NCI-H524 treated with DMSO at 0.1 percent for 48 hours (cell line): ENCODE data around the gene ADAMTS3.

ENCODE experiments used
- DNase-seq: peaks from one replicate; lab custom pipeline; 2025; lab: John Stamatoyannopoulos, UW

ADAMTS3 gene

GRCh38 chr4:72348701-72349100 is 220.3 kb downstream of the ADAMTS3 start:
- no peak for DNase-seq

DNA sequence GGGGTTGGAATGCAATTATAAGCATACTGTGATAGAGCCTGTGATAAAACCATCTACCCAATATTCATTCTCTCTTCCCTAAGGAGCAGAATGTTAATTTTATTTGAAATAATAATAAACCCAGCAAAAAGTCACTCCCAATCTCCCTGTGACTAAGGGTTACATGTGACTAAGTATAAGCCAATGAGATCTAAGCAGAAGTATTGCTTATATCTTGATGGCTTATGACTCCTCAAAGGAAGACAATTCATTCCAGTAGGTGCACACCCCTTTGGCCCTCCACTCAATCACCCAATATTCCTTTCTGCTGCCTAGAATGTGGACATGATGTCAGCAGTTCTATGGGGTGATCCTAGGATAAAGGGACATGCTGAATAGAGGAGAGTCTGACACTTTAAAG is 224.6 kb downstream of the ADAMTS3 start:
- DNase-seq = no peak

DNA sequence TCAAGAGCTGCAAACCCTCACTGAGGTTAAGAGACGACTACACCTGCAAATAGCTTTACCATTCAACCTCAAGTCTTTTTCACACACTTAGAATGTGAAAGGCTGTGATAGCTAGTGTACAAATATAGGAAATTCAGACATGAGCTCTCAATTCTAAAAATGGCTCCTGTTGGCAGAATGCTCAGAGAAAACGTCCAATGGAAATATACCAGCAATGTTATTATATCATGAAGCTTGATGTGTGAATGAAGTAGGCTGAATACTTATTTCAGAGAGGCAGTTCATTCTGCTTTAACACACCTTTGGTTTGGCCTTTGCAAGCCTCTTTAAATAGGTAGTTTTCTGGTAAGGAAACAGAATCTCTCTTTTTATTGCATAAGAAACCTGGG is 227.6 kb downstream of the ADAMTS3 start:
- no peak for DNase-seq

DNA sequence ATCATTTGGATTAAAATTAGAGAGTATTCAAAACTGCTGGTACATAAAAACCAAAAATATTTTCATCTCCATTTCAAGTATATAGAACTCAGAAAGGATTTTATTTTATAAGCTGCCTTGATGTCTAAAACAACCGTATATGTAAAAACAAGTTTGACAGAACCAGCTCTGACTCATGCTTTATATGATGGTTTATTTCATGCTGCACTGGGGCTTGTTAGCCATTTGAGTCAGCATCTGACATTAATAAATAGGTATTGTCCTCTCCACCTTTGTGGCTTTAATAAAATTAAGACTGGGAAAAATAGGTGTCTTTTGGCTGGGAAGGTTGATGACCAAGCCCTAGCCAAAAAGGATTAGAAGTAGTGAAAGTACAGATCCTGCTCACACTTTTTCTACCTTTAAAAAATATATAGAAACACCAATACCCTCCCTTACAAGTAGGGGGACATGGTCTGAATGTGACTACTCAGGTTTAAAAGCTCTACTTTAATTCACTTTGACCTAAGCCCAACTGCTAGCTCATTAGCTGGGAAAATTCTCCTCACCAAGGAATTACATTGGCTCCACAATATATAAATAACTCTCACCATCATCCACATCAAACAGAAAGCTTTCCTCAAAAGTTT is 228.1 kb downstream of the ADAMTS3 start:
- no peak for DNase-seq

- DNase-seq = no peak
Observed at GRCh38 chr4:72338060-72338459, 231.0 kb downstream of the ADAMTS3 start.

DNA sequence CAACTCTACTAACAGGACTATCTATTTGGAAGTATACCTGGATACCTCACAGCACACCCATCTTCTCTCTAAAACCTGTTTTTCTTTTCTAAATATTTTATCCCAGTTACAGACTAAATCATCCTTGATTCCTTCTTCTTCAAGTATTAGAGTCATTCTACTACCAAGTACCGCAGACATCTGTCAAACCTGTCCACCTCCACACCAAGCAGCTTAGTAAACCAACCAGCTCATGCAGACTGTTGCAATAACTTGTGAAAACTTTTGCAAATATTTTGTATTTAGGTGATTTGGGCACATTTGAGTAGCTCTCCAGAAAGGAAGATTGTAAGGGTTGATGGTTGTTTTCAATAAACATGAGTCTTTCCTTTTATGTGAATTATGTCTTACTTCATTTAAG is 238.6 kb downstream of the ADAMTS3 start:
- no peak for DNase-seq

DNA sequence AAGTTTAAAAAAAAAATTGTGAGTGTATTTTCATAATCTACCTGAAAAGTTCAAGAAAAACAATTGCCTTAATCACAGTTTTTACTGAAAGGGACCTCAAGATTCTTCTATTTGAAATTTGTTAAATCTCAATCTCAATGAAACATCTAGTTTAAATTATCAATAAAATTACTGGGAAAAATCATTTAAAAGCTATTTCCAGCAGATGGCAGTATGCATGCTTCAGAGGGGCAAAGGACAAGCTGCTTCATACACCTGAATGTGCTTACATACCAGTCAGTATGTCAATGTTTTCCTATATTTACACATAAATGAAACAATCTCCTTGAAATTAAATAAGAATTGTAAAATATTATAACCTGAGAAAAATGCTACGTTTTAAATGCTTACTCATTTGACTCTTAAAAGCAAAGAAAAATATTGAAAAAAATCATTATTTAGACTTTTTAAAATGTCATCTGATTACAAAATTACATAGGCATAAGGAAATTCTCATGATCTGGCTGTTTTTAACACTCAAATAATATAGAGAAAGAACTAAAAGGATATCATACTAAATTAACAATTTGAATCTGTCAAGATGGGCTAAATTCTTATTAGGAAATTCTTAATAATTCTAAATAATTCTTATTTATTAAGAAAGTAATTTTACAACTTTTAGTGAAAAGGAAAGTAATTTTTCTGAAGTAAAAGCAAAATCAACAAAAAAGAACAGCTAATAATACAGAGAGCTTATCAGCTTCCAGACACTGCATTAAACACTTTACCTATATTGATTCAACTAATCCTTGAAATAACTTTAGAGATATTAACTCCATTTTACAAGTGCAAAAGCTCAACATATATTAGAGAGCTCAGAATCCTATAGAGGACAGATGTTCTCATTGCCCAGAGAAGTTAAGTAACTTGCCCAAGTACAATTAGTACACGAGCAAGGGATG is 242.1 kb downstream of the ADAMTS3 start:
- no peak for DNase-seq

DNA sequence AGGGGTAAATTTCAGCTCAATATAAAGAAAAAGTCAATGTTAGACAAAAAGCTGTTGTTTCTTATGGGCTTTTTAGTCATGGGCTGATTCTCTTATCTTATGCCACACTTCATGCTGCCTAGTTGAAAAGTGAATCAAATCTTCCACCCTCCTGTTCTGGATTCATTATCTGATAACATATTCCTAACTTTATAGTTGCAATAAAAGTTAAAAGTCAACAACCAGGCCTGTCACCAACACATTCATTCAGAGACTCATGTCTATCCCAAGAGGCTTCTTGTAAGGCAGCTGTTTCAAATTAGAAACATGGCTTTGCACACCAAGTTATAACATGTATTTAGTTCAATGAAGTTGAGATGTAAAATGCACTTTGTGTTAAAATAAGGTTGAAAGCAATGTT is 243.8 kb downstream of the ADAMTS3 start:
- no peak for DNase-seq

GRCh38 chr4:72323227-72323626 is 245.8 kb downstream of the ADAMTS3 start:
- no peak for DNase-seq

- no peak for DNase-seq
Observed at GRCh38 chr4:72320223-72320948, 248.6 kb downstream of the ADAMTS3 start.

GRCh38 chr4:72319601-72320021 is 249.4 kb downstream of the ADAMTS3 start:
- no peak for DNase-seq

GRCh38 chr4:72318421-72319170 is 250.4 kb downstream of the ADAMTS3 start:
- no peak for DNase-seq

DNA sequence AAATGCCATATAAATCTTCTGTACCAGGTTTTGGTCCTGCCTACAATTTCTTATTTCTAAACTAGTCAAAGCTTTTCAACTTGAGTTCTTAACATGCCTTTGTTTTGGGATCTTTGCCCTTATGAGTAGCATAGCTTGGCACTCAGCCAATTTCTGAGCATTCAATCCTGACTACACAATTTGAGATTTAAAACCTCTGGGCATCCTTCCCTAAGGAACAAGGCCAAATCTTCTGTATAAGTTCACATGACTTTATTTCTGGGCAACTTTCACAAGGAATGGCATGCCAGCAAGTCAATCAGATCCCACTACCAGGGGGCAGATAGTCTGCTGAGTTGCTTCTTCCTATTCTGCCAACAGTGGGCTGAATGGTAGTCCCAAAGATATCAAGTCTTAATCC is 254.2 kb downstream of the ADAMTS3 start:
- no peak for DNase-seq

- DNase-seq = no peak
Observed at GRCh38 chr4:72313121-72313520, 255.9 kb downstream of the ADAMTS3 start.

GRCh38 chr4:72312032-72312650 is 256.9 kb downstream of the ADAMTS3 start:
- DNase-seq = no peak

DNA sequence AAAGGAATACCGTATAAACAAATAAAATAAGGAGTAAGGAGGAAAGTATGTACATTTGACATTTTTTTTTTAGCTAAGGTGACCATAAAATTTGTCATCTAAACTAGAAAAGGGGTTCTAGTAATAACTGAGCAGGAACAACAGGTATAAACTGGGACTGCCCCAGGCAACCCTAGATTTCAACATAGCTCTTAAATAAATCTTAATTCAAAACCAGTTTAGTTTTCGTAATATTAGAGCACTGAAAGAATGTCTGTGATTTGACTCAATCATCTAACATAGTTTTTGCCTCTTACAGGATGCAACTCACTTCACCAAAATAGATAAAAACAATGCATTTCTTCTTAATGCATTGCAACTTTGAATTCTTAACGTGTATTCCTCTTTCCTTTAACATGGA is 257.7 kb downstream of the ADAMTS3 start:
- no peak for DNase-seq

- DNase-seq = no peak
Observed at GRCh38 chr4:72305620-72306019, 263.4 kb downstream of the ADAMTS3 start.

DNA sequence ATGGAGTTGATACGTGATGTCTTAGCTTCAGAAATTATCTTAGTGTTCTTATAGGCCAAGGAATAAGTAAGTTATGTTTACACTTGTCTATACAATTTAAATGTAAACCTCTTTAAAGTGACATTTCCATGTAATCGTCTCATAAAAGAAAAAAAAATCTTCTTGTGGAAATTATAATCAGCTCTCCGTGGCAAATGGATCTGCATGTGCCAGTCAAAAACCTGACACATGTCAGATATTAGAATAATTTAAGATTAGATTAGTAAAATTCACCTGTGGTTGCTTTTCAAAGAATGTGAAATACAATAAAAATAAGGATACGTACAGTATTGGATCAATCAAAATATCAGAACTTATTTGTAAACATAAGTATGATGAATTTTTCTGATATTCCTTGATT is 263.9 kb downstream of the ADAMTS3 start:
- DNase-seq = no peak

DNA sequence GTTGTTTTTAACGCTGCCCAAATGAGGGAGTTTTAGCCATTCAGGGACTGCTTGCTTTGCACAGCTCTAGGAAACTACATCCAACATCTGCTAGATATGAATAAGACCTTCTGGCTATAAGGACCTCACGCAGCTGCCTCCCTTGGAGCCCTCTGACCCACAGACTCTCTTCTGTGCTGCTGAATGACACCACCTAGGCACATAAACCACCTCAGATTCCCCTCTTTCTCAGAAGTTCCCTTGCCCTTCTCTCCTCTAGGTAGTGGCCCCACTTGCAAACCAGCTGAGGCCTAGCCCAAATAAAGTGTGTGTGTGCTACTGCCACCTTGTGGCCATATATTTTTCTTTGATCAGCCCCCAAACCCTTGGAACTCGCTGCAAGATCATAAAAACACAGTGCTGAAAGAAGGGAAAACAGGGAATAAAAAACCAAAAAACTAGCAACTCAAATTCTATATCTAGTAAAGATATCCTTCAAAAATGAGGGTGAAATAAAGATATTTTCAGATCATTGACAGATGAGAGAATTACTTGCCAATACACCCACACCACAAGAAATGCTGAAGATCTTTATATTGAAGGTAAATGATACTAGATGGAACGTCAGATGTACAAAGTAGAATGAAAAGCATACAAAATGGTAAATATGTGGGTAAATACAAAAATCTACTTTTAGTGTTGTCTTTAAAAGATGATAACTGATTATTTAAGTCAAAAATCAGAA is 265.9 kb downstream of the ADAMTS3 start:
- DNase-seq = no peak

- DNase-seq = no peak
Observed at GRCh38 chr4:72301759-72302158, 267.3 kb downstream of the ADAMTS3 start.

DNA sequence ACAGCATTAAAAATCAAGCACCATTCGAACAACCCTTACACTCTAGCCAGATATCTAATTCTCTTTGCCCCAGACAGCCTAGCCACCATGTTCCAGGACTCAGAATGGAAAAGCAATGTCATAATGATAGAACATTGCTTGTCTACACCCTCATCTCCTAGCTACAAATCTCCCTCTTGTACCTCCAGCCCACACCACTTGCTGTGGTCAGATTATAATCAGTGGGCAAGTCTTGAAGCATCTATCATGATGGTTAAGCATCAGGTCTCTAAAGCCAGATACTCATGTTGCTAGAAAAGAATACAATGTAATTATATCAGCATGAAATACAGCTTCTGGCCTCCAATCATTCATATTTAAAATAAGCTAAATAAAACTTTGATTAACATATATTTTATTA is 268.9 kb downstream of the ADAMTS3 start:
- DNase-seq = no peak
